ENCODE results near the gene CHIC2. TPM values are rescaled to one million over a fixed set of nuclear protein-coding genes. Genes with fewer than 3 reads are reported as not detected.

Gene CHIC2
- total and polyA plus RNA-seq, 2 of the 8 experiments (the other 6 are each of a cell fraction or from before 2014, with no cell fraction given): 4.5 to 10.9 TPM

- no peak for TF ChIP-seq CHD7 (IDR thresholded peaks at IDR 0.05; ENCODE audit: insufficient replicate concordance, low read length)
- TF ChIP-seq, protein P1, sequence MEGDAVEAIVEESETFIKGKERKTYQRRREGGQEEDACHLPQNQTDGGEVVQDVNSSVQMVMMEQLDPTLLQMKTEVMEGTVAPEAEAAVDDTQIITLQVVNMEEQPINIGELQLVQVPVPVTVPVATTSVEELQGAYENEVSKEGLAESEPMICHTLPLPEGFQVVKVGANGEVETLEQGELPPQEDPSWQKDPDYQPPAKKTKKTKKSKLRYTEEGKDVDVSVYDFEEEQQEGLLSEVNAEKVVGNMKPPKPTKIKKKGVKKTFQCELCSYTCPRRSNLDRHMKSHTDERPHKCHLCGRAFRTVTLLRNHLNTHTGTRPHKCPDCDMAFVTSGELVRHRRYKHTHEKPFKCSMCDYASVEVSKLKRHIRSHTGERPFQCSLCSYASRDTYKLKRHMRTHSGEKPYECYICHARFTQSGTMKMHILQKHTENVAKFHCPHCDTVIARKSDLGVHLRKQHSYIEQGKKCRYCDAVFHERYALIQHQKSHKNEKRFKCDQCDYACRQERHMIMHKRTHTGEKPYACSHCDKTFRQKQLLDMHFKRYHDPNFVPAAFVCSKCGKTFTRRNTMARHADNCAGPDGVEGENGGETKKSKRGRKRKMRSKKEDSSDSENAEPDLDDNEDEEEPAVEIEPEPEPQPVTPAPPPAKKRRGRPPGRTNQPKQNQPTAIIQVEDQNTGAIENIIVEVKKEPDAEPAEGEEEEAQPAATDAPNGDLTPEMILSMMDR (IDR thresholded peaks at IDR 0.05; ENCODE audit: control extremely low read depth in 1 of 3, insufficient read depth in 1 of 3, low read depth in 1 of 3, low read length in 3 of 3): no peak
- no peak for TF ChIP-seq ASH2L (IDR thresholded peaks at IDR 0.05; ENCODE audit: low read length)
- TF ChIP-seq SUZ12 (IDR thresholded peaks at IDR 0.05; ENCODE audit: low read length): no peak
- TF ChIP-seq JUND (IDR thresholded peaks at IDR 0.05; ENCODE audit: low read length): no peak
- no peak for TF ChIP-seq KDM5A (IDR thresholded peaks at IDR 0.05; ENCODE audit: low read length)
- TF ChIP-seq EGR1 (IDR thresholded peaks at IDR 0.05; ENCODE audit: borderline replicate concordance, low read depth, low read length): no peak
- TF ChIP-seq RXRA (IDR thresholded peaks at IDR 0.05; ENCODE audit: insufficient read depth, low read depth, low read length): no peak
- TF ChIP-seq SAP30 (IDR thresholded peaks at IDR 0.05; ENCODE audit: insufficient read depth, insufficient replicate concordance, low read length): no peak
Measured at GRCh38 chr4:54014666-54015160, 49.7 kb downstream of the CHIC2 start (continued).

Measured in H1 (cell line).